H9 (cell line): ENCODE data around the gene SPNS3. TPM values are rescaled to one million over a fixed set of nuclear protein-coding genes. Genes with fewer than 3 reads are reported as not detected.

Source experiments
- DNase-seq: peaks from one replicate; pipeline ENCODE4 v3.0.0-alpha.2; 2017
- H2AFZ ChIP-seq: one replicate; pipeline ENCODE4 v1.6.1; 2013; ENCODE audit warnings: mild to moderate bottlenecking, low read length, control low read depth, moderate library complexity
- H2AK5ac ChIP-seq: 2 replicates; pipeline ENCODE4 v1.6.1; 2013; ENCODE audit warnings: low read length, control low read depth, mixed read lengths; ENCODE audit not compliant: insufficient read length
- H2BK120ac ChIP-seq: one replicate; pipeline ENCODE4 v1.6.1; 2013; ENCODE audit warnings: low read depth, mild to moderate bottlenecking, low read length, control low read depth, inconsistent platforms; ENCODE audit not compliant: poor library complexity, severe bottlenecking
- H2BK12ac ChIP-seq: 2 replicates; pipeline ENCODE4 v1.6.1; 2013; ENCODE audit warnings: low read length, control low read depth, mixed read lengths, low read depth; ENCODE audit not compliant: insufficient read length
- H2BK15ac ChIP-seq: 2 replicates; pipeline ENCODE4 v1.6.1; 2013; ENCODE audit warnings: low read depth, low read length, control low read depth
- H2BK20ac ChIP-seq: one replicate; pipeline ENCODE4 v1.6.1; 2013; ENCODE audit warnings: low read depth, mild to moderate bottlenecking, low read length, control low read depth, inconsistent platforms; ENCODE audit not compliant: poor library complexity, severe bottlenecking
- H2BK5ac ChIP-seq: 2 replicates; pipeline ENCODE4 v1.6.1; 2013; ENCODE audit warnings: low read length, control low read depth, mixed read lengths; ENCODE audit not compliant: insufficient read length
- H3K14ac ChIP-seq: 2 replicates; pipeline ENCODE4 v1.6.1; 2013; ENCODE audit warnings: low read length, control low read depth; ENCODE audit not compliant: insufficient read depth
- H3K18ac ChIP-seq: 2 replicates; pipeline ENCODE4 v1.6.1; 2013; ENCODE audit warnings: low read depth, mild to moderate bottlenecking, mixed read lengths, low read length, control low read depth; ENCODE audit not compliant: insufficient read length
- H3K23ac ChIP-seq: 2 replicates; pipeline ENCODE4 v1.6.1; 2013; ENCODE audit warnings: low read length, control low read depth, mixed read lengths, low read depth; ENCODE audit not compliant: insufficient read length
- H3K23me2 ChIP-seq: 2 replicates; pipeline ENCODE4 v1.6.1; 2013; ENCODE audit warnings: low read depth, mild to moderate bottlenecking, mixed read lengths, low read length, control low read depth; ENCODE audit not compliant: insufficient read length, poor library complexity, severe bottlenecking
- H3K27ac ChIP-seq: 2 replicates; pipeline ENCODE4 v1.5.1; 2013; ENCODE audit warnings: low read length, control low read depth, mixed read lengths, low read depth; ENCODE audit not compliant: insufficient read length
- H3K27me3 ChIP-seq: 2 replicates; pipeline ENCODE4 v1.6.1; 2013; ENCODE audit warnings: low read length, control low read depth, inconsistent platforms; ENCODE audit not compliant: insufficient read depth
- H3K4ac ChIP-seq: 2 replicates; pipeline ENCODE4 v1.6.1; 2013; ENCODE audit warnings: low read depth, mild to moderate bottlenecking, control low read depth, inconsistent platforms, low read length, moderate library complexity
- H3K4me1 ChIP-seq: 2 replicates; pipeline ENCODE4 v1.6.1; 2013; ENCODE audit warnings: low read length, control low read depth, inconsistent platforms; ENCODE audit not compliant: insufficient read depth
- H3K4me2 ChIP-seq: 2 replicates; pipeline ENCODE4 v1.6.1; 2013; ENCODE audit warnings: low read length, control low read depth, mixed read lengths; ENCODE audit not compliant: insufficient read length, insufficient read depth
- H3K56ac ChIP-seq: 2 replicates; pipeline ENCODE4 v1.6.1; 2013; ENCODE audit warnings: low read depth, mild to moderate bottlenecking, mixed read lengths, low read length, control low read depth; ENCODE audit not compliant: insufficient read length
- H3K79me1 ChIP-seq: 2 replicates; pipeline ENCODE4 v1.6.1; 2013; ENCODE audit warnings: low read depth, mild to moderate bottlenecking, moderate library complexity, low read length, control low read depth, inconsistent platforms; ENCODE audit not compliant: insufficient read depth, poor library complexity, severe bottlenecking
- H3K79me2 ChIP-seq: 2 replicates; pipeline ENCODE4 v1.6.1; 2013; ENCODE audit warnings: low read length, control low read depth, inconsistent platforms; ENCODE audit not compliant: insufficient read depth
- H3K9ac ChIP-seq: 2 replicates; pipeline ENCODE4 v1.6.1; 2013; ENCODE audit warnings: low read length, control low read depth, mixed read lengths; ENCODE audit not compliant: insufficient read length; ENCODE audit errors: extremely low read depth
- H3K9me3 ChIP-seq: one replicate; pipeline ENCODE4 v1.6.1; 2013; ENCODE audit warnings: low read depth, low read length, inconsistent platforms; ENCODE audit not compliant: control insufficient read depth
- H3T11ph ChIP-seq: one replicate; pipeline ENCODE4 v1.6.1; 2013; ENCODE audit warnings: mild to moderate bottlenecking, low read length, control low read depth, inconsistent platforms
- H4K20me1 ChIP-seq: one replicate; pipeline ENCODE4 v1.6.1; 2013; ENCODE audit not compliant: control insufficient read depth, insufficient read length, insufficient read depth
- H4K5ac ChIP-seq: 2 replicates; pipeline ENCODE4 v1.6.1; 2013; ENCODE audit warnings: low read depth, mild to moderate bottlenecking, mixed read lengths, low read length, control low read depth; ENCODE audit not compliant: insufficient read length
- H4K8ac ChIP-seq: replicated peaks from 2 replicates; pipeline ENCODE4 v1.6.1; 2013; ENCODE audit warnings: low read length, control low read depth, mixed read lengths, low read depth; ENCODE audit not compliant: insufficient read length
- H4K91ac ChIP-seq: 2 replicates; pipeline ENCODE4 v1.6.1; 2013; ENCODE audit warnings: low read depth, mild to moderate bottlenecking, moderate library complexity, mixed read lengths, low read length, control low read depth; ENCODE audit not compliant: insufficient read length
- H3K27ac Mint-ChIP-seq, 3 experiments: 2 replicates in 2 of 3; 3 replicates in 1 of 3; pipeline ENCODE4 v1.8.0; 2020 to 2021; ENCODE audit warnings: mixed read lengths in 3 of 3, mild to moderate bottlenecking in 1 of 3, moderate library complexity in 1 of 3
- H3K27me3 Mint-ChIP-seq: 2 replicates; pipeline ENCODE4 v1.8.0; 2021; ENCODE audit warnings: low read depth, mild to moderate bottlenecking, moderate library complexity, mixed read lengths
- H3K36me3 Mint-ChIP-seq, 3 experiments: 2 replicates in 2 of 3; 3 replicates in 1 of 3; pipeline ENCODE4 v1.8.0; 2020 to 2021; ENCODE audit warnings: low read depth in 3 of 3, mixed read lengths in 3 of 3; ENCODE audit not compliant: insufficient read depth in 1 of 3
- H3K4me1 Mint-ChIP-seq, 2 experiments: 2 replicates each; pipeline ENCODE4 v1.8.0; 2020; ENCODE audit warnings: mixed read lengths in 2 of 2
- H3K4me3 Mint-ChIP-seq, 2 experiments: 2 replicates in 1 of 2; 3 replicates in 1 of 2; pipeline ENCODE4 v1.8.0; 2020 to 2021; ENCODE audit warnings: mild to moderate bottlenecking in 2 of 2, mixed read lengths in 2 of 2, moderate library complexity in 1 of 2
- H3K9me3 Mint-ChIP-seq, 2 experiments: 2 replicates in 1 of 2; 3 replicates in 1 of 2; pipeline ENCODE4 v1.8.0; 2020; ENCODE audit warnings: mild to moderate bottlenecking in 2 of 2, mixed read lengths in 2 of 2, moderate library complexity in 1 of 2
- WGBS: extraction: QIAGEN DNeasy Blood & Tissue Kit; methylation state at CpG from one replicate; pipeline ENCODE4 v1.1.7; 2013; ENCODE audit warnings: missing lambda C conversion rate, low lambda C conversion rate, mixed read lengths; ENCODE audit not compliant: insufficient read length; ENCODE audit errors: extremely low coverage; 5-methylcytosine and 5-hydroxymethylcytosine counted together
- total RNA-seq: library from RNA; stranded (reverse); gene quantifications from 2 replicates; pipeline ENCODE4 v1.2.1, GENCODE V29; 2021
- TF ChIP-seq, protein P1 (sequence below): fragments of 200-600 bp; sonication (generic); conservative IDR thresholded peaks from 3 replicates; pipeline ENCODE4 v1.8.0; 2021; ENCODE audit warnings: antibody characterized with exemption, mild to moderate bottlenecking

SPNS3 gene
- total RNA-seq, 1 experiment from 2014 or later, result not detected

DNA sequence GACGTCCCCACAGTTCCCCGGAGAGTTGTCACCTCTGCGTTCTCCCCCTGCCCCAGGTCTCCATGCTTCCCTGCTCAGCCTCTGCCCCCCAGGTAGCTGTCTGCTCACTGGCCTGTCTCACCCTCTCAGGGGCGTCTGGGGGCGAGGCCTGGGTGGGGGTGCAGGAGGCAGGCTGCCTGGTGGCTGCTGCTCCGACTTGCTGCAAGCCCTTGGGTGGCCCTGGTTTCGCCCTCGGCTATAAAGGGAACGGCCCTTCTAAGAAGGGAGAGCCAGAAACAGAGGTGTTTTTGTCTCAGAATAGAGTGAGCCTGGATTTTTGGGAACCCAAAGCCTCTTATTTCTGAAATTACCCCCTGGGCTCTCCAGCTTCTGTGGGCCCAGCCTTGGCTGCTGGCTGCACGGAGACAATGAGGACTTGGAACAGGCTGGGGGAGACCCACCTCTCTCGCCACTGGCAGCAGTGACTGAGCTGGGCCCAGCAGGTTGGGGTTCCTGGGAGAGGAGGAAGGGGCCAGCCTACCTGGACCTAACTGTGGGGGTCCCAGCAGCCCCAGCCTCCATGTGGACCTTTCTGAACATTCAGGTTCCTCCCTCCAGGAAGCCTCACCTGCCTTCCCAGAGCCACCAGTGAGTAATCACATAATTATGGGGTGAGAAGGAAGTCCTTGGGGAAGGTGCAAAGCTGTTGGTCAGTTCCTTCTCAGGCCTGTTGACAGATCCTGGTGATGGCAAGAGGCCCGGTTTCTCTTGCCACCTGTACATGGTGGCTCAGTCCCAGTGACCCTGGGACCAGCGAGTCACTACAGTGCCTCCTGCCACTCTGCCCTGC, 49.5 kb downstream of the SPNS3 start:
- no peak overlapping the region for H2BK120ac ChIP-seq
- Mint-ChIP-seq H3K9me3 (no peaks in the 10 kb centered on the region; a peak in 1 of 5 replicates), H3K4me1 (peaks cover 11 to 19% of the 10 kb centered on the region in 2 experiments), H3K36me3 (no peaks in the 10 kb centered on the region), H3K4me3 (no peak overlapping the region), H3K27ac (no peak overlapping the region), H3K27me3 (peaks cover 7% of the 10 kb centered on the region; the same call in 1 of the 2 replicates)
- no peak overlapping the region for H2BK20ac ChIP-seq
- H3K23me2 ChIP-seq, result no peaks in the 10 kb centered on the region
- no peak overlapping the region for H2AK5ac ChIP-seq
- no CpG with 5 or more reads among the region's 13 CpGs for WGBS
- no peak overlapping the region for H3K23ac ChIP-seq
- no peaks in the 10 kb centered on the region for H3K27me3 ChIP-seq
- no peak overlapping the region for H2BK5ac ChIP-seq
- no peak overlapping the region for H3K9ac ChIP-seq
- no peak overlapping the region for H4K8ac ChIP-seq
- H3K14ac ChIP-seq, result no peak overlapping the region
- H3K9me3 ChIP-seq, result no peaks in the 10 kb centered on the region
- no peak overlapping the region for H4K5ac ChIP-seq
- no peak overlapping the region for H3K27ac ChIP-seq
- no peak overlapping the region for H2BK15ac ChIP-seq
- no peak overlapping the region for H3K4ac ChIP-seq
- no peak overlapping the region for H3T11ph ChIP-seq
- H3K4me2 ChIP-seq, result no peak overlapping the region
- H3K79me2 ChIP-seq, result no peaks in the 10 kb centered on the region
- TF ChIP-seq, protein P1, sequence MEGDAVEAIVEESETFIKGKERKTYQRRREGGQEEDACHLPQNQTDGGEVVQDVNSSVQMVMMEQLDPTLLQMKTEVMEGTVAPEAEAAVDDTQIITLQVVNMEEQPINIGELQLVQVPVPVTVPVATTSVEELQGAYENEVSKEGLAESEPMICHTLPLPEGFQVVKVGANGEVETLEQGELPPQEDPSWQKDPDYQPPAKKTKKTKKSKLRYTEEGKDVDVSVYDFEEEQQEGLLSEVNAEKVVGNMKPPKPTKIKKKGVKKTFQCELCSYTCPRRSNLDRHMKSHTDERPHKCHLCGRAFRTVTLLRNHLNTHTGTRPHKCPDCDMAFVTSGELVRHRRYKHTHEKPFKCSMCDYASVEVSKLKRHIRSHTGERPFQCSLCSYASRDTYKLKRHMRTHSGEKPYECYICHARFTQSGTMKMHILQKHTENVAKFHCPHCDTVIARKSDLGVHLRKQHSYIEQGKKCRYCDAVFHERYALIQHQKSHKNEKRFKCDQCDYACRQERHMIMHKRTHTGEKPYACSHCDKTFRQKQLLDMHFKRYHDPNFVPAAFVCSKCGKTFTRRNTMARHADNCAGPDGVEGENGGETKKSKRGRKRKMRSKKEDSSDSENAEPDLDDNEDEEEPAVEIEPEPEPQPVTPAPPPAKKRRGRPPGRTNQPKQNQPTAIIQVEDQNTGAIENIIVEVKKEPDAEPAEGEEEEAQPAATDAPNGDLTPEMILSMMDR, result no peak
- no peak overlapping the region for H4K91ac ChIP-seq
- no peaks in the 10 kb centered on the region for H3K79me1 ChIP-seq
- no peaks in the 10 kb centered on the region for H4K20me1 ChIP-seq
- DNase-seq, result no peak
- no peak overlapping the region for H3K18ac ChIP-seq
- no peak overlapping the region for H2BK12ac ChIP-seq
- no peak overlapping the region for H2AFZ ChIP-seq
- no peaks in the 10 kb centered on the region for H3K4me1 ChIP-seq
- no peak overlapping the region for H3K56ac ChIP-seq
